ENCODE data around the gene GDAP2. TPM values are rescaled to one million over a fixed set of nuclear protein-coding genes. Genes with fewer than 3 reads are reported as not detected.
A peak's percentile ranks its signal among the peaks of the same experiment; 100 is the strongest.

GDAP2 gene
- total RNA-seq, 1 experiment from 2014 or later, result 18.8 TPM

DNA sequence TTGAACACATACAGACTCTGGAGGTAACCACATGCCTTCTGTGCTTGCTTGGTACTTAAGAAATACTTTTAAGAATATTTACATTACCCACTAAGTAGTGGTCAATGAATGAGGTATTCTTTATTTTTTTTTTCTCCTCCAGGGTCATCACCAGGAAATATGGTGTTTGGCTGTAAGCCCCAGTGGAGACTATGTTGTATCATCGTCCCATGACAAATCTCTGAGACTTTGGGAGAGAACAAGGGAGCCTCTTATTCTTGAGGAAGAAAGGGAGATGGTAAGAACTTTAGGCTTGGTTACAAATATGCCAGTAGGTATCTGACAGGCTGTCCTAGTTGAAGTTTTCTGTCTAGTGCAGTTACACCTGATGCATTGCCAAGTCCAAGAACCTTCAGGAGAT, 23.0 kb upstream of the GDAP2 start:
- TF ChIP-seq, protein P1, sequence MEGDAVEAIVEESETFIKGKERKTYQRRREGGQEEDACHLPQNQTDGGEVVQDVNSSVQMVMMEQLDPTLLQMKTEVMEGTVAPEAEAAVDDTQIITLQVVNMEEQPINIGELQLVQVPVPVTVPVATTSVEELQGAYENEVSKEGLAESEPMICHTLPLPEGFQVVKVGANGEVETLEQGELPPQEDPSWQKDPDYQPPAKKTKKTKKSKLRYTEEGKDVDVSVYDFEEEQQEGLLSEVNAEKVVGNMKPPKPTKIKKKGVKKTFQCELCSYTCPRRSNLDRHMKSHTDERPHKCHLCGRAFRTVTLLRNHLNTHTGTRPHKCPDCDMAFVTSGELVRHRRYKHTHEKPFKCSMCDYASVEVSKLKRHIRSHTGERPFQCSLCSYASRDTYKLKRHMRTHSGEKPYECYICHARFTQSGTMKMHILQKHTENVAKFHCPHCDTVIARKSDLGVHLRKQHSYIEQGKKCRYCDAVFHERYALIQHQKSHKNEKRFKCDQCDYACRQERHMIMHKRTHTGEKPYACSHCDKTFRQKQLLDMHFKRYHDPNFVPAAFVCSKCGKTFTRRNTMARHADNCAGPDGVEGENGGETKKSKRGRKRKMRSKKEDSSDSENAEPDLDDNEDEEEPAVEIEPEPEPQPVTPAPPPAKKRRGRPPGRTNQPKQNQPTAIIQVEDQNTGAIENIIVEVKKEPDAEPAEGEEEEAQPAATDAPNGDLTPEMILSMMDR (IDR thresholded peaks at IDR 0.05; ENCODE audit: unreplicated experiment), result no peak
- Mint-ChIP-seq H3K27me3 (ENCODE audit: unreplicated experiment) (no peaks in the 10 kb centered on the region), H3K36me3 (ENCODE audit: insufficient read depth, unreplicated experiment) (peaks cover 18% of the 10 kb centered on the region), H3K27ac (ENCODE audit: unreplicated experiment) (no peak overlapping the region), H3K9me3 (ENCODE audit: low read depth, unreplicated experiment) (no peaks in the 10 kb centered on the region), H3K4me3 (ENCODE audit: low read depth, unreplicated experiment) (no peak overlapping the region), H3K4me1 (ENCODE audit: low read depth, unreplicated experiment) (no peaks in the 10 kb centered on the region)
- DNase-seq, result no peak
- CTCF ChIA-PET, result no interaction called here
- intact Hi-C loops (cut with micrococcal nuclease; ENCODE audit: unreplicated experiment), result no loop called here
- BruUV-seq (replicated peaks), result no TSS peak

DNA sequence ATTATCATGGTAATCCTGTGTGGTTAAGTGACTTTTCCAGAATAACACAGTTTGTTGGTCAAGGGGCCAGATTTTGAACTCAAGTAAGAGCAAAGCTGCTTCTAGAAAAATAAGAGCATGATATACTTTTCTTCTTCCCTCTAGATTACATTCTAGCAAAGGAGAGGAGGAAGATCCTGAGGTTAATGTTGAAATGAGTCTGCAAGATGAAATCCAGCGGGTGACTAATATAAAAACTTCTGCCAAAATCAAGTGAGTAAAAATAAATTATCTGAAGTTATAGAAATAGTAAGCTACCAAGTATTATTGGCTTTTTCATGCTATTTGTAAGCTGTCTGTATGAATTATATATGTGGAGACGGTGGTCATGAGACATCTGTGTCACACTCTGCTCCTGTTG, 12.9 kb upstream of the GDAP2 start:
- H3K36me3 Mint-ChIP-seq (ENCODE audit: insufficient read depth, unreplicated experiment), result peaks cover 7% of the 10 kb centered on the region
- no peak overlapping the region for H3K4me3 Mint-ChIP-seq (ENCODE audit: low read depth, unreplicated experiment)
- no peaks in the 10 kb centered on the region for H3K4me1 Mint-ChIP-seq (ENCODE audit: low read depth, unreplicated experiment)
- H3K9me3 Mint-ChIP-seq (ENCODE audit: low read depth, unreplicated experiment), result no peaks in the 10 kb centered on the region
- no TSS peak for BruUV-seq (replicated peaks)
- TF ChIP-seq, protein P1 (IDR thresholded peaks at IDR 0.05; ENCODE audit: unreplicated experiment), result no peak
- H3K27me3 Mint-ChIP-seq (ENCODE audit: unreplicated experiment), result no peaks in the 10 kb centered on the region
- no peak for DNase-seq
- CTCF ChIA-PET, result no interaction called here
- intact Hi-C loops (cut with micrococcal nuclease; ENCODE audit: unreplicated experiment), result loop anchor here (10.0 kb wide), 1 partner anchor 57 kb away; no protein-coding TSS in a partner anchor
- no peak overlapping the region for H3K27ac Mint-ChIP-seq (ENCODE audit: unreplicated experiment)

DNA sequence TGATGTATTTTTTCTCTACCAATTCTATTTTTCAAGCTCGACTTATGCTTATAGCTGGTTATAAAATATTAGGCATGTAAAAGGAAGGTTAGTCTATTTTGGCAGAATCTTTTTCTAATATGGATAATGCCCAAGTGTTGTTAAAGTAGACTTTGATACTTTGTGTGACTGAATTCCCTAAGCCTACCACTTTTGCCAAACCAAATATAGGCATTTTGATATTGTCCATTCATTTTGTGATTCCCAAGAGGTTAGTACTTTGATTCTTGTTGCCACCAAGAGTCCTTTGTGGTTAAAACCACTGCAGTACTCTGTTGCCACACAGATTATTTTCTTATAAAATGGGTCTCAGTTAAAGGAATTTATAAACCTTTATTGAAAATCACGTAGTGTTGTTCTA, 4.3 kb upstream of the GDAP2 start:
- Mint-ChIP-seq H3K27me3 (ENCODE audit: unreplicated experiment) (no peaks in the 10 kb centered on the region), H3K9me3 (ENCODE audit: low read depth, unreplicated experiment) (no peaks in the 10 kb centered on the region), H3K4me3 (ENCODE audit: low read depth, unreplicated experiment) (no peak overlapping the region), H3K36me3 (ENCODE audit: insufficient read depth, unreplicated experiment) (peaks cover 31% of the 10 kb centered on the region), H3K4me1 (ENCODE audit: low read depth, unreplicated experiment) (peaks cover 31% of the 10 kb centered on the region), H3K27ac (ENCODE audit: unreplicated experiment) (no peak overlapping the region)
- TF ChIP-seq, protein P1 (IDR thresholded peaks at IDR 0.05; ENCODE audit: unreplicated experiment), result no peak
- no peak for DNase-seq
- intact Hi-C loops (cut with micrococcal nuclease; ENCODE audit: unreplicated experiment), result no loop called here
- CTCF ChIA-PET, result no interaction called here
- no TSS peak for BruUV-seq (replicated peaks)

DNA sequence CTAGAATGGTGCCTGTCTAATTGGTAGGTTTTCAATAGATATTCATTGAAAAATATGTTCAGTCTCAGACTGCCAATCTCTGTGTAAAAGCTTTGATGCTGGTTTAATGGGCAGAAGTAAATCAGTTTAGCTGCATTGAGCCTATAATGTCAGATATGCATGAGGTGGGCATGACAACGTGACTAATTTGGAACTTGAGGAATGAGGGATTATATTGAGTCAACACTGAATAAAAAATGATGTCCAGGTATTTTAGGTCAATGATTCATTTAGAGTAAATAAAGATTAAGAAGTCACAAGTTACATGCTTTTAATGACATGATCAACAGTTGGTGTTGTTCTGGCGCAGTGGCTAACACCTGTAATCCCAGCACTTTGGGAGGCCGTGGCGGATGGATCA, 3.2 kb upstream of the GDAP2 start:
- TF ChIP-seq, protein P1 (IDR thresholded peaks at IDR 0.05; ENCODE audit: unreplicated experiment), result no peak
- H3K27ac Mint-ChIP-seq (ENCODE audit: unreplicated experiment), result peak overlapping the region; percentile 20
- peaks cover 38% of the 10 kb centered on the region for H3K36me3 Mint-ChIP-seq (ENCODE audit: insufficient read depth, unreplicated experiment)
- DNase-seq, result peak; percentile 1
- peaks cover 31% of the 10 kb centered on the region for H3K4me1 Mint-ChIP-seq (ENCODE audit: low read depth, unreplicated experiment)
- H3K27me3 Mint-ChIP-seq (ENCODE audit: unreplicated experiment), result no peaks in the 10 kb centered on the region
- H3K4me3 Mint-ChIP-seq (ENCODE audit: low read depth, unreplicated experiment), result peak overlapping the region; percentile 39
- CTCF ChIA-PET, result interaction anchor here (0.7 kb wide), 1 partner anchor 341 kb away, joined by 4 read pairs; no protein-coding TSS in a partner anchor
- intact Hi-C loops (cut with micrococcal nuclease; ENCODE audit: unreplicated experiment), result no loop called here
- no peaks in the 10 kb centered on the region for H3K9me3 Mint-ChIP-seq (ENCODE audit: low read depth, unreplicated experiment)
- no TSS peak for BruUV-seq (replicated peaks)
